Measurements from ENCODE around the gene SUPT3H.
A peak's percentile ranks its signal among the peaks of the same experiment; 100 is the strongest.

The SUPT3H gene

GRCh38 chr6:45377554-45378333 is at the start of gene SUPT3H:
Gene SUPT3H (minus strand): TSS chr6:45377934.
- DNase-seq, result peak; percentile 90

- DNase-seq, result no peak
Measured at GRCh38 chr6:45426251-45426650, 48.5 kb upstream of the SUPT3H start.

DNA sequence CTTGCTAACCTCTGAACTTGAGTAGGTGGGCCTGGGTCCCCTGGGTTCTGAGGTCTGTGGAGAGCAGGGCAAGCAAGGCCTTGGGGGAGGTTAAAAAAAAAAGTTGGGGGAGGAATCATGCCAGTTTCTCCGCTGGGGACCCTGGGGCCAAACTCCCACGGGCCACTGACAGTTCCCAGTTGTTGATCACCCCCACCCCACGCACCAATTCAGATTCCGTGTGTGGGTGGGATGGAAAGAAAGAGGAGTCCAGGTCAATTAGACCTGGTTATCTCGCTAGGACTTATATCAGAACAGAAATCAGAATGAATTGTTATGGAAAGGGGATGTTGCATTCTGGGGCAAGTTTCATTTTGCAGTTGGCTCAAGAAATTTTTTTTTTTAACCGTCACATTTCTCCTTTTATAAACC is 46.7 kb upstream of the SUPT3H start:
- peak; percentile 18 for DNase-seq

GRCh38 chr6:45423824-45424450 is 46.2 kb upstream of the SUPT3H start:
- DNase-seq, result peak; percentile 17

DNA sequence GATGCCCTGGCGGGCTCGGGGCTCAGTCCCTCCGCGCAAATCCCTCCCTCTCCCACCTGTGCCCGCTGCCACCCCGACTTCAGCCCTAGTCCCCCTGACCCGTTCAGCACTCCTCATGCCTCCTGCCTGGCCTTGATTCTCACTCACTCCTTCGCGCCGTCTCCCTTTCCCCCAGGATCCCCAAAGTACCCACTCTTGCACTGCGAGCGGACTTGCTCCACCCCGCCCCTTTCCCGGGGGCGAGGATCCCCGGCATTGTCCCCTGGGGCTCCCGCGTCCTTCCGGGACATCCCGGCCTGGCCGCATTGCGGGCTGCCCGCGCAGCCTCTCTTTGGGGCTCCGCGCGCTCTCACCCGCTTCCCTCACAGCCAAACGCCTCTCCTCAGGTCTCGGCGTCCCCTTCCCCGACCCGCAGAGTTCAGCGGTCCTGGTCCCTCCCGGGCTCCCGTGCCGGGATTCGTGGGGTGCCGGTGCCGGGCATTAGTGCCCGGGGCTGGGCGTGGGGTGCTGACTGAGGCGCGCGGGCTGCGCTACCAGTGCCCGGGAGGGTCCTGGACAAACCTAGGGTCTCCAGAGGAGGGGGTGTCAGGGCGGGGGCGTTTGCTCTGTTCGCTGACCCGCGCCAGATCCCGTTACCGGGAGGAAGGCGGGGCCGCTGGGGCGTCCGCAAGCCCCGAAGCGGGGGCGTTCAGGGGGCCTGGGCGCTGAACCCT is 45.5 kb upstream of the SUPT3H start:
- no peak for DNase-seq

- DNase-seq, result peak; percentile 69
Measured at GRCh38 chr6:45422503-45423110, 44.9 kb upstream of the SUPT3H start.

DNA sequence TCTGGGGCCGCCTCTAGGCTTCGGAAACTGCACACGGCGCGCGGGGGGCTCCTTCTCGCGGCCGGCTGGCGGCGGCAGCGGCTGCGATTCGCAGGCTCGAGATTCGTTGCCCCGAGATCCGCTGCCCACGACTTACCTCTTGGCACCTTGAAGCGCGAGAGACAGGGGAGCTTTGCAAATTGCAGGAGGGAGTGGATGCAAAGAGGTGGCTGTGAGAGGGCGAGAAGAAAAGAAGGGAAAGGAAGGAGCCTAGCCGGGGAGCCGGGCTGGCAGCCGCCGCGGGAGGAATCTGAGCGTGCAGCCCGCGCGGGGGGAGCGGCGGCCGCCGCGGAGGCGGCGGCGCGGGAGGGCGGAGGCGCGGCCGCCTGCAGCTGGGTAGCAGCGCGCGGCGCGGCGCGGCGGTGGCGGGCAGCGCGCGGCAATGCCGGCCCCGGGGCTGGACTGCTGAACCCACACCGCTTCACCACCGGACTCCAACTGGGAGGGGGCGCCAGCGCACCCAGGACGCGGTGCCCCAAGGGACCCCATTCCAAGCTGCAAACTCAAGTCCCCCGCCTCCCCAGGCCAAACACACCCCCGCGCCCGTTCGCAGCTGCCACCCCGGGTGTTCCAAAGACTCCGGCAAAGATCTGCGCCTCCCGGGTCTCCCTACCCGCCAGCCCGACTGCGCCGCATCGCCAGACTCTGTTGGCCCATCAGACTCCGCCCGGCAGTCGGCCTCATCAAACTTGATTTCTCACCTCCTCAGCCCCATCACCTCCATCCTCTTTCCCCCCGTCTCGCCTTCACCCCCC is 44.2 kb upstream of the SUPT3H start:
- peak; percentile 50 for DNase-seq

- DNase-seq, result no peak
Measured at GRCh38 chr6:45420909-45421708, 43.4 kb upstream of the SUPT3H start.

DNA sequence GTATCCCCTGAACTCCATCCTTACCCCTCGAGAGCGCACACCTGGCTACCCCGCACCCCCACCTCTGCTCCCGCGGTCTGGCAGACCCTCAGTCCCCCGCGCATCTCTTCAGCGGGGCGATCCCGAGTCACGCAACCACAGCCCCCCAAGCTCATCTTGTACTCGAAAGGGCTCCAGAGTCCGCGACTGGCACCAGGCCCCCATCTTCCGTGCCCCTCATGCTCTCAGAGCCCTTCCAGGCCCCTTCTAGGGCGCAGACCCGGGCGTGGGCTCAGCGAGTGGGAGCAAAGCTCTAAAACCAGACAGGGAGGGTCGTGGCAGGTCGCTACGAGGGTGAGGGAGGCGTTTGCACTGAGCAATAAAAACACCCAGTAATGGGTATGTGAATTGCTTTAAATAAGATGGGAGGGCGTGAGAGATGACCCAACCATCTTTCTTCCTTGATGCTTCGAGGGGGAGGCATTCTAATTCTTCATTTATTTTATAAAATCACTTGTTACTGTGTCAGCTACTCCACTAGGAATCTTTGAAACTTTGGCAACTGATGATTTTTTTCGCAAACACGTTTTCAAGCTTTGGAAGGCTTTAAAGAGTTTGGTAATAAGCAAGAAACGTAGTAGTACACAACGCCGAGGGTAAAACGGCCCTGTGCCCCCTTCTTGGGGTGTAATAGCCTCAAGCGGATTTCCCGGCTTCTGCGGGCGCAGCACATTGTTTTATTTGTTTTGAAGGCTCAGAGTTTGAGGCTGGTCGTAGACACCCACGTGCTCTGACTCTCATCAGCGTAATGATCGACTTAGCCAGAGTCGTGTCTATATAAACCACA is 42.6 kb upstream of the SUPT3H start:
- peak; percentile 71 for DNase-seq

DNA sequence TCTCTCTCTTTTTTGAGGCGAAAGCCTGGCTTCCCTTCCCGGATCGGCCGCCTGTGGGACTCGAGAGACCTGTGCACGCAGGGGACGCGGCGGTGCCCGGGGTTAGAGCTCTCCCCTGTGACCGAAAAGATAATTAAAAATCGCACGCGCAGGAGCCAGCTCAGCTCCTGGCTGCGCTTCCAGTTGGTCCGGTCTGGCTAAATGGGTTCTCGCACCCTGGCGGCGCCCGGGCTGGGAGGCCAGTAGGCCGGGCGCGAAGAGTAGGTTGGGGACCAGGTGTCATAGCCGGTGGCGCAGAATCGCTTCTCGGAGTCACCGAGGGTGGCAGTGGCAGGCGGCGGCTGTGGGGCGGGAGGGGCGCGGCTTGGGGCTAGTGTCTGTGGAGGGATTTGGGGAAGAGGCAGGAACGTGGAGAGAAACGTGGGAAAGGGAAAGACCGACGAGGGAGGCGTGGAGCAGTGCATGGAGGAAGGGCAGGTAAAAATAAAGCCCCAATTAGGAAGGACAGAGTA is 41.9 kb upstream of the SUPT3H start:
- DNase-seq, result peak; percentile 64

- DNase-seq, result no peak
Measured at GRCh38 chr6:45417436-45417835, 39.7 kb upstream of the SUPT3H start.

DNA sequence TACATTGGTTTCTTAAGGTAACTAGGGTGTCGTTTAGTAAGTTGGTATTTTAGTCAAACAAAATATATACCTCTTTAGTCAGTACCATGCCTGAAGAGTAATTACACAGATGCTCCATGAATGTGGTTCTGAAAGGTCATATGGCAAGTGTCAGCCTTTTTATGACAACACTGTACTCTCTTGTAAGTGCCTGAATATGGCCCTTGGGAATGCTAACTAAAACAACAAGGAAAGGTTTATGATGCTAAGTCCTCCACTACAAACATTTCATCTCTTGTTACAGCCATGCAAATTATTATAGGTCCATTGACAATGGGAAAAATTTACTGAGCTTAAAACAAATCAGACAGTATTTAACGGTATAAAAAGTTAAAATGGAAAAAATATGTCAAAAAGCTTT is 39.0 kb upstream of the SUPT3H start:
- DNase-seq, result no peak

GRCh38 chr6:45415788-45416518 is 38.2 kb upstream of the SUPT3H start:
- no peak for DNase-seq

- DNase-seq, result no peak
Measured at GRCh38 chr6:45415315-45415714, 37.6 kb upstream of the SUPT3H start.

GRCh38 chr6:45411959-45412358 is 34.2 kb upstream of the SUPT3H start:
- no peak for DNase-seq

GRCh38 chr6:45400021-45400420 is 22.3 kb upstream of the SUPT3H start:
- DNase-seq, result no peak

- DNase-seq, result no peak
Measured at GRCh38 chr6:45398075-45398813, 20.5 kb upstream of the SUPT3H start.

GRCh38 chr6:45394586-45395095 is 16.9 kb upstream of the SUPT3H start:
- DNase-seq, result no peak

- no peak for DNase-seq
Measured at GRCh38 chr6:45388328-45388727, 10.6 kb upstream of the SUPT3H start.

Data from CD4-positive, alpha-beta T cell treated with Interleukin-17A for 1 hour (primary cell).